SK-N-SH (cell line): Measurements from ENCODE around the gene KIF1A. TPM values are rescaled to one million over a fixed set of nuclear protein-coding genes. Genes with fewer than 3 reads are reported as not detected.

ENCODE experiments used
- CTCF ChIA-PET: fragments of 300-600, 350-600 bp; formaldehyde crosslinking; extraction: SDS; loops from one replicate; lab custom pipeline; 2021; lab: Yijun Ruan, JAX
- POLR2A ChIA-PET: fragments of 350-600 bp; sonication (Branson Sonifier 250); formaldehyde crosslinking; extraction: SDS; loops from one replicate; lab custom pipeline; 2020; ENCODE audit warnings: antibody characterized with exemption, inconsistent platforms; lab: Yijun Ruan, JAX
- DNase-seq: peaks from one replicate; pipeline ENCODE4 v3.0.0; 2012
- H2AFZ ChIP-seq: fragments of 200-600 bp; sonication (generic); 2 replicates; pipeline ENCODE4 v1.8.1; 2016; ENCODE audit warnings: antibody characterized with exemption, mild to moderate bottlenecking, low read depth
- H3F3A ChIP-seq: fragments of 200-600 bp; sonication (generic); replicated peaks from 2 replicates; pipeline ENCODE3; 2016; ENCODE audit warnings: antibody characterized with exemption, mild to moderate bottlenecking; ENCODE audit not compliant: insufficient read depth
- H3K27ac ChIP-seq, 2 experiments: fragments of 200-500 bp in 1 of 2; fragments of 200-600 bp in 1 of 2; sonication (Bioruptor generic) in 1 of 2; sonication (generic), shearing (Covaris generic) in 1 of 2; 2 replicates each; pipeline versions ENCODE4 v1.5.1 to v1.6.1; 2014 to 2016; ENCODE audit warnings: low read depth in 2 of 2, inconsistent platforms in 1 of 2, low read length in 1 of 2, mild to moderate bottlenecking in 1 of 2, mixed read lengths in 1 of 2
- H3K27me3 ChIP-seq: fragments of 200-600 bp; sonication (generic), shearing (Covaris generic); 2 replicates; pipeline ENCODE4 v1.6.1; 2016; ENCODE audit warnings: mixed run types; ENCODE audit not compliant: insufficient read depth
- H3K36me3 ChIP-seq, 2 experiments: fragments of 200-500 bp in 1 of 2; fragments of 200-600 bp in 1 of 2; sonication (Bioruptor generic) in 1 of 2; sonication (generic) in 1 of 2; replicated peaks in 1 of 2; 2 replicates each; pipeline versions ENCODE3 to v1.5.1; 2014 to 2016; ENCODE audit warnings: low read length in 1 of 2, mild to moderate bottlenecking in 1 of 2; ENCODE audit not compliant: insufficient read depth in 2 of 2, control insufficient read depth in 1 of 2
- H3K4me1 ChIP-seq, 2 experiments: fragments of 200-500 bp in 1 of 2; fragments of 200-600 bp in 1 of 2; sonication (Bioruptor generic) in 1 of 2; sonication (generic), shearing (Covaris generic) in 1 of 2; 2 replicates each; pipeline versions ENCODE4 v1.5.1 to v1.6.1; 2014 to 2016; ENCODE audit warnings: low read depth in 1 of 2, low read length in 1 of 2, mixed run types in 1 of 2; ENCODE audit not compliant: insufficient read depth in 2 of 2, control insufficient read depth in 1 of 2
- H3K4me2 ChIP-seq: fragments of 200-600 bp; sonication (generic), shearing (Covaris generic); 2 replicates; pipeline ENCODE4 v1.6.1; 2017; ENCODE audit warnings: mixed run types
- H3K4me3 ChIP-seq, 2 experiments: fragments of 200-500 bp in 1 of 2; fragments of 200-600 bp in 1 of 2; sonication (Bioruptor generic) in 1 of 2; sonication (generic), shearing (Covaris generic) in 1 of 2; 2 replicates each; pipeline versions ENCODE4 v1.5.1 to v1.8.1; 2014 to 2016; ENCODE audit warnings: low read depth in 2 of 2, inconsistent platforms in 1 of 2, low read length in 1 of 2, mild to moderate bottlenecking in 1 of 2, mixed read lengths in 1 of 2, moderate library complexity in 1 of 2
- H3K79me2 ChIP-seq: fragments of 200-600 bp; sonication (generic); 2 replicates; pipeline ENCODE4 v1.8.1; 2017; ENCODE audit warnings: mild to moderate bottlenecking; ENCODE audit not compliant: insufficient read depth
- H3K9ac ChIP-seq: fragments of 200-600 bp; sonication (generic); 2 replicates; pipeline ENCODE4 v1.6.1; 2017; ENCODE audit warnings: mixed run types
- H3K9me2 ChIP-seq: fragments of 200-600 bp; sonication (generic); 2 replicates; pipeline ENCODE4 v1.6.1; 2017; ENCODE audit warnings: mixed run types
- H3K9me3 ChIP-seq: fragments of 200-600 bp; sonication (generic); 2 replicates; pipeline ENCODE4 v1.6.1; 2017; ENCODE audit warnings: mixed run types, mild to moderate bottlenecking, moderate library complexity
- H4K20me1 ChIP-seq: fragments of 200-600 bp; sonication (generic); 2 replicates; pipeline ENCODE4 v1.6.1; 2017; ENCODE audit warnings: mild to moderate bottlenecking, mixed run types; ENCODE audit not compliant: insufficient read depth
- CHD2 ChIP-seq: fragments of 150-350 bp; IDR thresholded peaks from 2 replicates; pipeline ENCODE4 v1.6.1; 2018; ENCODE audit warnings: low read length; ENCODE audit not compliant: partially characterized antibody
- EP300 ChIP-seq, 2 experiments: IDR thresholded peaks; 2 replicates each; pipeline versions ENCODE4 v1.4.0 to v1.6.1; 2012; ENCODE audit warnings: borderline replicate concordance in 1 of 2, low read depth in 1 of 2, low read length in 1 of 2
- FOXJ3 ChIP-seq: sonication (generic); formaldehyde crosslinking; IDR thresholded peaks from 2 replicates; pipeline ENCODE4 v1.5.1; 2020; ENCODE audit warnings: mild to moderate bottlenecking, missing genetic modification reagents
- FOXM1 ChIP-seq: IDR thresholded peaks from 2 replicates; pipeline ENCODE4 v1.4.0; 2012; ENCODE audit warnings: low read depth, mild to moderate bottlenecking
- GABPA ChIP-seq: IDR thresholded peaks from 2 replicates; pipeline ENCODE4 v1.4.0; 2012; ENCODE audit warnings: low read depth, mild to moderate bottlenecking
- GATA2 ChIP-seq: sonication (generic); formaldehyde crosslinking; IDR thresholded peaks from 2 replicates; pipeline ENCODE4 v1.5.0; 2020; ENCODE audit warnings: mild to moderate bottlenecking, missing genetic modification reagents
- MXI1 ChIP-seq: IDR thresholded peaks from 2 replicates; pipeline ENCODE4 v1.6.1; 2012; ENCODE audit warnings: mild to moderate bottlenecking, low read depth, low read length, improper control_type of control experiment
- NFIC ChIP-seq: IDR thresholded peaks from 2 replicates; pipeline ENCODE4 v1.4.0; 2012; ENCODE audit warnings: borderline replicate concordance
- NRF1 ChIP-seq: IDR thresholded peaks from 2 replicates; pipeline ENCODE4 v1.6.1; 2012; ENCODE audit warnings: low read depth, mild to moderate bottlenecking, low read length
- POLR2AphosphoS5 ChIP-seq: IDR thresholded peaks from 2 replicates; pipeline ENCODE4 v1.6.1; 2012; ENCODE audit warnings: low read depth, low read length
- RCOR1 ChIP-seq: fragments of 150-350 bp; IDR thresholded peaks from 2 replicates; pipeline ENCODE4 v1.6.1; 2017; ENCODE audit warnings: antibody characterized with exemption, low read length
- RFX5 ChIP-seq: IDR thresholded peaks from 2 replicates; pipeline ENCODE4 v1.6.1; 2012; ENCODE audit warnings: mild to moderate bottlenecking, improper control_type of control experiment, low read length
- RXRA ChIP-seq: IDR thresholded peaks from 2 replicates; pipeline ENCODE4 v1.4.0; 2012; ENCODE audit warnings: low read depth, mild to moderate bottlenecking, borderline replicate concordance
- SIN3A ChIP-seq: IDR thresholded peaks from 2 replicates; pipeline ENCODE4 v1.6.1; 2012; ENCODE audit warnings: low read depth, mild to moderate bottlenecking, low read length, moderate library complexity, borderline replicate concordance
- SMC3 ChIP-seq: IDR thresholded peaks from 2 replicates; pipeline ENCODE4 v1.6.1; 2012; ENCODE audit warnings: low read depth, low read length, improper control_type of control experiment
- YY1 ChIP-seq: IDR thresholded peaks from 2 replicates; pipeline ENCODE4 v1.4.0; 2012; ENCODE audit warnings: low read depth, mild to moderate bottlenecking
- WGBS: methylation state at CpG from one replicate; pipeline ENCODE4 v1.1.6; 2017; ENCODE audit warnings: low lambda C conversion rate; 5-methylcytosine and 5-hydroxymethylcytosine counted together
- polyA plus RNA-seq, 3 experiments: library from polyadenylated mRNA; depleted of rRNA; stranded (reverse); fragments of >200 nt; gene quantifications; 2 replicates each; pipeline ENCODE4 v1.2.3, GENCODE V29; 2012
- TF ChIP-seq, protein P1 (sequence below): IDR thresholded peaks from 2 replicates; pipeline ENCODE4 v1.6.1; 2012; ENCODE audit warnings: mild to moderate bottlenecking, low read depth, low read length, moderate library complexity
- TF ChIP-seq, protein P2 (sequence below): fragments of 200-600 bp; sonication (generic); IDR thresholded peaks from 2 replicates; pipeline ENCODE4 v1.6.1; 2017; ENCODE audit warnings: antibody characterized with exemption, mild to moderate bottlenecking, moderate library complexity
- TF ChIP-seq, protein P3 (sequence below): IDR thresholded peaks from 2 replicates; pipeline ENCODE4; 2012
- TF ChIP-seq, protein P4 (sequence below): IDR thresholded peaks from 2 replicates; pipeline ENCODE4 v1.4.0; 2012; ENCODE audit warnings: low read depth, borderline replicate concordance

Gene KIF1A
- polyA plus RNA-seq, 1 of the 3 experiments (the other 2 are of a cell fraction) = 0.21 TPM

DNA sequence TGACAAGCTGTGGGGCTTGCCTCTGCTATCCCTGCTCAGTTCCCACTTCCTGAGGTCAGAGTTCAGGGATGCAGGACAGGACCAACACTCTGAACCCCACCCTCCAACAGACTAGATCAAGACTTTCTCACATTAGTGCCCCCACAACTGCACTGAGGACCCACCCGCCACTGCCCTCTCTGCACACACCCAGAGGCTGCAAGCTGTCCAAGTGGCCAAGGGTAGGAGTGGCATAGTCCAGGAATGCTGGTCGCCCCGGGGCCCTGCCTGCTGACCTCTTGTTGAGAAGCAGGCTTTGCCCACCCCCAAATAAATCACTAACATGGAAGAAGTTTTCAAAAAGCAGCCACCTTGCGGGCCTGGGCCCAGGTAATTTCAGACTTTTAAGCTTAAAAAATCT is 5.5 kb upstream of the KIF1A start:
- Histone ChIP-seq H3K4me2 (no peak overlapping the region), H3K27ac (no peak overlapping the region), H3K4me1 (peaks cover 0 to 4% of the 10 kb centered on the region in 2 experiments; a peak in 1 of 4 replicates), H3K9ac (no peak overlapping the region), H4K20me1 (no peaks in the 10 kb centered on the region), H3K36me3 (no peaks in the 10 kb centered on the region), H3K27me3 (peaks cover 19% of the 10 kb centered on the region), H3K79me2 (no peaks in the 10 kb centered on the region), H3K4me3 (no peak overlapping the region), H3K9me3 (no peaks in the 10 kb centered on the region), H3F3A (no peaks in the 10 kb centered on the region), H3K9me2 (no peaks in the 10 kb centered on the region), H2AFZ (no peak overlapping the region)
- ChIA-PET POLR2A (no interaction called here), CTCF (interaction anchor here (1.0 to 1.2 kb wide), 2 partner anchors 15 to 24 kb away, joined by 3 to 5 read pairs; no protein-coding TSS in a partner anchor)
- TF ChIP-seq SIN3A = no peak
- TF ChIP-seq RCOR1 = no peak
- TF ChIP-seq YY1 = no peak
- TF ChIP-seq FOXM1 = no peak
- no peak for TF ChIP-seq SMC3
- TF ChIP-seq NFIC = no peak
- TF ChIP-seq NRF1 = no peak
- TF ChIP-seq GABPA = no peak
- no peak for TF ChIP-seq POLR2AphosphoS5
- TF ChIP-seq, protein P1, sequence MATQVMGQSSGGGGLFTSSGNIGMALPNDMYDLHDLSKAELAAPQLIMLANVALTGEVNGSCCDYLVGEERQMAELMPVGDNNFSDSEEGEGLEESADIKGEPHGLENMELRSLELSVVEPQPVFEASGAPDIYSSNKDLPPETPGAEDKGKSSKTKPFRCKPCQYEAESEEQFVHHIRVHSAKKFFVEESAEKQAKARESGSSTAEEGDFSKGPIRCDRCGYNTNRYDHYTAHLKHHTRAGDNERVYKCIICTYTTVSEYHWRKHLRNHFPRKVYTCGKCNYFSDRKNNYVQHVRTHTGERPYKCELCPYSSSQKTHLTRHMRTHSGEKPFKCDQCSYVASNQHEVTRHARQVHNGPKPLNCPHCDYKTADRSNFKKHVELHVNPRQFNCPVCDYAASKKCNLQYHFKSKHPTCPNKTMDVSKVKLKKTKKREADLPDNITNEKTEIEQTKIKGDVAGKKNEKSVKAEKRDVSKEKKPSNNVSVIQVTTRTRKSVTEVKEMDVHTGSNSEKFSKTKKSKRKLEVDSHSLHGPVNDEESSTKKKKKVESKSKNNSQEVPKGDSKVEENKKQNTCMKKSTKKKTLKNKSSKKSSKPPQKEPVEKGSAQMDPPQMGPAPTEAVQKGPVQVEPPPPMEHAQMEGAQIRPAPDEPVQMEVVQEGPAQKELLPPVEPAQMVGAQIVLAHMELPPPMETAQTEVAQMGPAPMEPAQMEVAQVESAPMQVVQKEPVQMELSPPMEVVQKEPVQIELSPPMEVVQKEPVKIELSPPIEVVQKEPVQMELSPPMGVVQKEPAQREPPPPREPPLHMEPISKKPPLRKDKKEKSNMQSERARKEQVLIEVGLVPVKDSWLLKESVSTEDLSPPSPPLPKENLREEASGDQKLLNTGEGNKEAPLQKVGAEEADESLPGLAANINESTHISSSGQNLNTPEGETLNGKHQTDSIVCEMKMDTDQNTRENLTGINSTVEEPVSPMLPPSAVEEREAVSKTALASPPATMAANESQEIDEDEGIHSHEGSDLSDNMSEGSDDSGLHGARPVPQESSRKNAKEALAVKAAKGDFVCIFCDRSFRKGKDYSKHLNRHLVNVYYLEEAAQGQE = no peak
- TF ChIP-seq GATA2 = no peak
- no peak for TF ChIP-seq RFX5
- no peak for TF ChIP-seq CHD2
- TF ChIP-seq MXI1 = no peak
- WGBS = 38% methylated on average over 4 of the region's 4 CpGs
- DNase-seq = no peak

DNA sequence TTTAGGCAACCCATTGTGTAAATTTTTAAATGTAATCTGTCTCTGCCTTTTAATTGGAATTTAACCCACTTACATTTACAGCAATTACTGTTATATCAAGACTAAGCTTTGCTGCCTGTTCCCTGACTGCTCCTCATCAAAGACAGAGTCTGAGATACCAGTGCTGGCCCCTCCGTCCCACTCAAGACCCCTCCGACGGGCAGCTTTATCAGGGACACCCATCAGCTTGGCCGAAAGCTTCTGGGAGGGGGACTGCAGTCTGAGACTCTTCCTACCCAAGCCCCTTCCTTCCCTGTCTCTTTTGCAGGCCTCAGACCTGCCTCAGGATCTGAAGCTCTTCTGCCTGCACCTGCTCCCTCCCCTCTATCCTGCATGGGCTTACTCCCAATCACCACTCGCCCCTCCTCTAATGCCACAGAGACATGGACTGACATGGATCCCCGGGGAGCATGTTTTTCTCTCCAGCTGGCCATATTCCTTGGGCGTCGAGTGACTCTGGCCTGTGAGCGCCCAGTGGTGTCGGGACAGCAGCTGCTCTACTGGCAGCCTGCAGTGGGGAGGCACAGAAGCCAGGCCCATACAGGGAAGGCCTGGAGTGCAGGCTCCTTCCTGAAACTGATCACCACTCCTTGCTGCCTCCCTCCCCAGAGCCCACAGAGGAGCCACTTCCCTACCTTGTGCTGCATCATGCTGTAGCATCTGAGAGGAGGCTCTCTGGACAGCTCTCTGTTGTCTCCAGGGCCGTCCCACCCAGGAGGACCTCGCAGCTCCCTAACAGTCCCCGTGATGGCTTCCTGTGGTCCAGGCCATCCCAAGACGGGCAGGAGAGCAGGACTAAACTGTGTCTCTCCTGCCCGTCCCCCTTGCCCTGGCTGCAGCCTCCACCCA is 3.7 kb upstream of the KIF1A start:
- H3K9me3 ChIP-seq = no peaks in the 10 kb centered on the region
- H3K4me1 ChIP-seq = peaks cover 0 to 4% of the 10 kb centered on the region in 2 experiments; a peak in 1 of 4 replicates
- no peak overlapping the region for H2AFZ ChIP-seq
- DNase-seq = no peak
- 50% methylated on average over 8 of the region's 15 CpGs for WGBS
- no peak overlapping the region for H3K4me3 ChIP-seq
- CTCF ChIA-PET = interaction anchor here (1.3 to 6.8 kb wide), 3 partner anchors 9 to 28 kb away, joined by 3 to 50 read pairs (median 4); no protein-coding TSS in a partner anchor
- no peaks in the 10 kb centered on the region for H4K20me1 ChIP-seq
- no peak overlapping the region for H3K27ac ChIP-seq
- no peaks in the 10 kb centered on the region for H3K9me2 ChIP-seq
- POLR2A ChIA-PET = interaction anchor here (0.5 kb wide), 1 partner anchor 42 kb away, joined by 4 read pairs; no protein-coding TSS in a partner anchor
- no peaks in the 10 kb centered on the region for H3F3A ChIP-seq
- no peaks in the 10 kb centered on the region for H3K79me2 ChIP-seq
- no peak overlapping the region for H3K9ac ChIP-seq
- H3K36me3 ChIP-seq = no peaks in the 10 kb centered on the region
- H3K27me3 ChIP-seq = peaks cover 31% of the 10 kb centered on the region
- no peak overlapping the region for H3K4me2 ChIP-seq
- no peak for TF ChIP-seq RXRA
- TF ChIP-seq, protein P2, sequence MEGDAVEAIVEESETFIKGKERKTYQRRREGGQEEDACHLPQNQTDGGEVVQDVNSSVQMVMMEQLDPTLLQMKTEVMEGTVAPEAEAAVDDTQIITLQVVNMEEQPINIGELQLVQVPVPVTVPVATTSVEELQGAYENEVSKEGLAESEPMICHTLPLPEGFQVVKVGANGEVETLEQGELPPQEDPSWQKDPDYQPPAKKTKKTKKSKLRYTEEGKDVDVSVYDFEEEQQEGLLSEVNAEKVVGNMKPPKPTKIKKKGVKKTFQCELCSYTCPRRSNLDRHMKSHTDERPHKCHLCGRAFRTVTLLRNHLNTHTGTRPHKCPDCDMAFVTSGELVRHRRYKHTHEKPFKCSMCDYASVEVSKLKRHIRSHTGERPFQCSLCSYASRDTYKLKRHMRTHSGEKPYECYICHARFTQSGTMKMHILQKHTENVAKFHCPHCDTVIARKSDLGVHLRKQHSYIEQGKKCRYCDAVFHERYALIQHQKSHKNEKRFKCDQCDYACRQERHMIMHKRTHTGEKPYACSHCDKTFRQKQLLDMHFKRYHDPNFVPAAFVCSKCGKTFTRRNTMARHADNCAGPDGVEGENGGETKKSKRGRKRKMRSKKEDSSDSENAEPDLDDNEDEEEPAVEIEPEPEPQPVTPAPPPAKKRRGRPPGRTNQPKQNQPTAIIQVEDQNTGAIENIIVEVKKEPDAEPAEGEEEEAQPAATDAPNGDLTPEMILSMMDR = no peak
- TF ChIP-seq, protein P3, sequence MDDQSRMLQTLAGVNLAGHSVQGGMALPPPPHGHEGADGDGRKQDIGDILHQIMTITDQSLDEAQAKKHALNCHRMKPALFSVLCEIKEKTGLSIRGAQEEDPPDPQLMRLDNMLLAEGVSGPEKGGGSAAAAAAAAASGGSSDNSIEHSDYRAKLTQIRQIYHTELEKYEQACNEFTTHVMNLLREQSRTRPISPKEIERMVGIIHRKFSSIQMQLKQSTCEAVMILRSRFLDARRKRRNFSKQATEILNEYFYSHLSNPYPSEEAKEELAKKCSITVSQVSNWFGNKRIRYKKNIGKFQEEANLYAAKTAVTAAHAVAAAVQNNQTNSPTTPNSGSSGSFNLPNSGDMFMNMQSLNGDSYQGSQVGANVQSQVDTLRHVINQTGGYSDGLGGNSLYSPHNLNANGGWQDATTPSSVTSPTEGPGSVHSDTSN = no peak
- TF ChIP-seq GATA2 = no peak
- no peak for TF ChIP-seq FOXJ3
- TF ChIP-seq YY1 = no peak
- no peak for TF ChIP-seq GABPA
- no peak for TF ChIP-seq EP300 (IDR thresholded peaks at IDR 0.05; ENCODE audit: borderline replicate concordance in 1 of 2, low read depth in 1 of 2, low read length in 1 of 2)
- TF ChIP-seq, protein P4, sequence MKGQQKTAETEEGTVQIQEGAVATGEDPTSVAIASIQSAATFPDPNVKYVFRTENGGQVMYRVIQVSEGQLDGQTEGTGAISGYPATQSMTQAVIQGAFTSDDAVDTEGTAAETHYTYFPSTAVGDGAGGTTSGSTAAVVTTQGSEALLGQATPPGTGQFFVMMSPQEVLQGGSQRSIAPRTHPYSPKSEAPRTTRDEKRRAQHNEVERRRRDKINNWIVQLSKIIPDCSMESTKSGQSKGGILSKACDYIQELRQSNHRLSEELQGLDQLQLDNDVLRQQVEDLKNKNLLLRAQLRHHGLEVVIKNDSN = no peak
- no peak for TF ChIP-seq RFX5
